Stomach smooth muscle (tissue), 2 donors: Measurements from ENCODE around the gene EFR3B.

Experiments used
- H3K27ac ChIP-seq: one replicate; pipeline ENCODE4 v1.7.0; 2013; ENCODE audit warnings: mild to moderate bottlenecking, low read length, inconsistent platforms
- H3K27me3 ChIP-seq, 2 donors: one replicate each; pipeline ENCODE4 v1.7.0; 2013; ENCODE audit warnings: low read length in 2 of 2; ENCODE audit not compliant: insufficient read depth in 2 of 2, control insufficient read depth in 1 of 2
- H3K36me3 ChIP-seq, 2 donors: one replicate each; pipeline ENCODE4 v1.7.0; 2013; ENCODE audit warnings: low read length in 2 of 2; ENCODE audit not compliant: control insufficient read depth in 2 of 2, insufficient read depth in 2 of 2
- H3K4me1 ChIP-seq: one replicate; pipeline ENCODE4 v1.7.0; 2013; ENCODE audit warnings: low read length; ENCODE audit not compliant: control insufficient read depth, insufficient read depth
- H3K4me3 ChIP-seq, 2 donors: one replicate each; pipeline ENCODE4 v1.7.0; 2013; ENCODE audit warnings: low read length in 2 of 2
- H3K9ac ChIP-seq, 2 donors: one replicate each; pipeline ENCODE4 v1.7.0; 2013; ENCODE audit warnings: low read length in 2 of 2, mild to moderate bottlenecking in 1 of 2
- H3K9me3 ChIP-seq, 2 donors: one replicate each; pipeline ENCODE4 v1.7.0; 2013; ENCODE audit warnings: low read length in 2 of 2; ENCODE audit not compliant: control insufficient read depth in 2 of 2
- donor health status: healthy.
- donor health status: Pancreatic carcinoma.

EFR3B gene

GRCh38 chr2:25190536-25190935 is 148.7 kb downstream of the EFR3B start:
- no peaks in the 10 kb centered on the region for H3K4me1 ChIP-seq
- H3K36me3 ChIP-seq, result no peaks in the 10 kb centered on the region
- no peak overlapping the region for H3K9ac ChIP-seq
- H3K9me3 ChIP-seq, result no peaks in the 10 kb centered on the region
- no peak overlapping the region for H3K27ac ChIP-seq
- no peak overlapping the region for H3K4me3 ChIP-seq
- H3K27me3 ChIP-seq, result no peaks in the 10 kb centered on the region

DNA sequence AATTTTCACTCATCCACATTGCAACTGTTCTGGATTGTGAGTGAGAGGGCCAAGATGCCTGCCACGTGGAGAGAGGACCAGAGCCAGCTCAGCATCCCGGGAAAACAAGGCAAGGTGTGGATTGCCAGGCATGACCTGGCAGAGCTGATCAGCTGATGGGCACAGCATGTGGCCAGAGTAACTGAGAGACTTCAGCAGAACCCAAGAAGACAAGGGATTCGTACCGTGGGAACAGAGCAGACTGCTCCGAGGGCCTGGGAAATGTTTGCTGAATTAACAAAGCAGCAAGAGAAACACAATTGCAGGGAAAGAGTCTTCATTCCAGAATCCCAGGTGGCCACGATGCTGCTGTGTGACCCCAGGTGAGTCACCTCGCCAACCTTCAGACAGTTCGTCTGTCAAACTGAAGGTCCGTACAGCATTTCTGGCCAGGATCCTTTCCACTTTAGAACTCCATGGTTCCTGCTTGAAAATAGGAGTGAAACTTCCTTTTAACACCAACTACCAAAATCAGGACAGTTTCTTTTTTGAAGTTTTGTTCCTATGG is 152.8 kb downstream of the EFR3B start:
- H3K9ac ChIP-seq, result no peak overlapping the region
- H3K4me1 ChIP-seq, result peaks cover 3% of the 10 kb centered on the region
- no peak overlapping the region for H3K4me3 ChIP-seq
- H3K9me3 ChIP-seq, result no peaks in the 10 kb centered on the region
- no peaks in the 10 kb centered on the region for H3K36me3 ChIP-seq
- no peaks in the 10 kb centered on the region for H3K27me3 ChIP-seq
- no peak overlapping the region for H3K27ac ChIP-seq

- Histone ChIP-seq H3K36me3 (no peaks in the 10 kb centered on the region), H3K4me1 (peaks cover 3% of the 10 kb centered on the region), H3K27ac (no peak overlapping the region), H3K9me3 (no peaks in the 10 kb centered on the region), H3K4me3 (no peak overlapping the region), H3K9ac (no peak overlapping the region), H3K27me3 (no peaks in the 10 kb centered on the region)
Observed at GRCh38 chr2:25197336-25198208, 155.7 kb downstream of the EFR3B start.

DNA sequence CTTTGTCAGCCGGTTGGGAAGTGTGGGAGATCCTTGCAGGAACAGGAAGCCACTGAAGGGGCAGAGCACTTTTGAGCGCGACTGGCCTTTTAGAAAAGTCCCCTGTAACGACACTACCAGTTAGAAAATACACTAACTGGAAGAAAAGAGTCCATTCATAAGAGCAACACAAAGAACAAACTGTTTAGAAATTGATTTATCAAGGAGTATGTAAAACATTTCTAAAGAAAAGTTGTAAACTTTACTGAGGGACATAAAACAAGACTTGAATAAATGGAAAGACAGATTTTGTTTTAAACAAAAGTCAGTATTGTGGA is 156.3 kb downstream of the EFR3B start:
- no peak overlapping the region for H3K4me3 ChIP-seq
- no peaks in the 10 kb centered on the region for H3K27me3 ChIP-seq
- H3K36me3 ChIP-seq, result no peaks in the 10 kb centered on the region
- peaks cover 3% of the 10 kb centered on the region for H3K4me1 ChIP-seq
- H3K27ac ChIP-seq, result no peak overlapping the region
- no peaks in the 10 kb centered on the region for H3K9me3 ChIP-seq
- no peak overlapping the region for H3K9ac ChIP-seq

GRCh38 chr2:25198576-25198975 is 156.7 kb downstream of the EFR3B start:
- H3K9me3 ChIP-seq, result no peaks in the 10 kb centered on the region

GRCh38 chr2:25201265-25201664 is 159.4 kb downstream of the EFR3B start:
- H3K4me3 ChIP-seq, result no peak overlapping the region
- peaks cover under 1% of the 10 kb centered on the region for H3K4me1 ChIP-seq
- H3K9me3 ChIP-seq, result no peaks in the 10 kb centered on the region
- H3K9ac ChIP-seq, result no peak overlapping the region
- no peaks in the 10 kb centered on the region for H3K27me3 ChIP-seq
- H3K27ac ChIP-seq, result no peak overlapping the region
- H3K36me3 ChIP-seq, result no peaks in the 10 kb centered on the region

More at GRCh38 chr2:25198576-25198975, 156.7 kb downstream of the EFR3B start:
- Histone ChIP-seq H3K4me1 (peaks cover 3% of the 10 kb centered on the region), H3K9ac (no peak overlapping the region), H3K36me3 (no peaks in the 10 kb centered on the region), H3K27me3 (no peaks in the 10 kb centered on the region), H3K27ac (no peak overlapping the region), H3K4me3 (no peak overlapping the region)

- no peaks in the 10 kb centered on the region for H3K27me3 ChIP-seq
- H3K4me1 ChIP-seq, result no peaks in the 10 kb centered on the region
- no peak overlapping the region for H3K4me3 ChIP-seq
- H3K27ac ChIP-seq, result no peak overlapping the region
- H3K9ac ChIP-seq, result no peak overlapping the region
- H3K36me3 ChIP-seq, result no peaks in the 10 kb centered on the region
- H3K9me3 ChIP-seq, result no peaks in the 10 kb centered on the region
Observed at GRCh38 chr2:25201794-25202193, 159.9 kb downstream of the EFR3B start.

GRCh38 chr2:25202275-25202674 is 160.4 kb downstream of the EFR3B start:
- no peaks in the 10 kb centered on the region for H3K36me3 ChIP-seq
- H3K4me1 ChIP-seq, result no peaks in the 10 kb centered on the region
- no peaks in the 10 kb centered on the region for H3K9me3 ChIP-seq
- no peak overlapping the region for H3K9ac ChIP-seq
- no peak overlapping the region for H3K4me3 ChIP-seq
- H3K27me3 ChIP-seq, result no peaks in the 10 kb centered on the region
- no peak overlapping the region for H3K27ac ChIP-seq

DNA sequence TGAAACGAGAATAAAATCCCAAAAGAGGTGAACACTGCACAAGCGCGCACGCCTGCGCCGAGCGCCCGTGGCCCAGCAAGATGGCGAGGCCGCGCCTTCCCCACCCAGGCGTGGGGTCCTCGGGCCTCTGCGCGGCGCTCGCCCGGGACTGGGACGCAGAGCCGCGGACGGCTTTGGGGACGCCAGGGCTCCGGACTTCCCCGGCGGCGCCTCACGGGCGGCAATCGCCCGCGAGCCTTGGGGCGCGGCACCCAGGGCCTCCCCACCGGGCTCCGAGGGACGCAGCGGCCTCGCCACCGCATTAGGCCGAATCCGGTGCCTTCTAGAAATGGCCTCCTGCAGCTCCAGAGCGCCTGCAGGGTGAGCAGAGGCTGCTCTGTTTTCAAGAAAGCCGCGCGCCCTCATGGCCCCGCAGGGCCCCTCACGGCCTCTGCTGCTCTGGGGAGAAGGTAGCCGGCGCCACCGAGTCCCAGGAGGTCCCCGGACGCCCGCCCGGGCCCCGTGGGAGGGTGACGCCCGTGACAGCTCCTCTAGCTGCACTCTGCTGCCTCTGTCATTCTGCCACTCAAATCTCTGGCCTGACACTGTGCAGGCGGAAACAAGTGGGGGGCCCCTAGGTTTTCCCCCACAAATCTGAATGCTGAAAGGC is 162.4 kb downstream of the EFR3B start:
- Histone ChIP-seq H3K27ac (no peak overlapping the region), H3K27me3 (no peaks in the 10 kb centered on the region), H3K36me3 (no peaks in the 10 kb centered on the region), H3K4me1 (no peaks in the 10 kb centered on the region), H3K9me3 (no peaks in the 10 kb centered on the region), H3K4me3 (peak overlapping the region in 1 of 2 donors; percentile 35), H3K9ac (no peak overlapping the region)

- Histone ChIP-seq H3K27ac (no peak overlapping the region), H3K4me3 (no peak overlapping the region), H3K27me3 (no peaks in the 10 kb centered on the region), H3K9ac (no peak overlapping the region), H3K36me3 (no peaks in the 10 kb centered on the region), H3K4me1 (no peaks in the 10 kb centered on the region), H3K9me3 (no peaks in the 10 kb centered on the region)
Observed at GRCh38 chr2:25207078-25207545, 165.2 kb downstream of the EFR3B start.
